OCI-LY7 (cell line): ENCODE data around the gene FOXO3.

Experiments
- CTCF ChIP-seq: fragments of 200-600 bp; sonication (generic); conservative IDR thresholded peaks from 2 replicates; pipeline ENCODE4 v1.5.1; 2014; ENCODE audit warnings: mild to moderate bottlenecking, antibody characterized with exemption, low read length, moderate library complexity, mixed read lengths
- EZH2phosphoT487 ChIP-seq: fragments of 200-600 bp; sonication (generic); IDR thresholded peaks from 2 replicates; pipeline ENCODE4 v1.6.1; 2018; ENCODE audit warnings: low read depth, borderline replicate concordance, mild to moderate bottlenecking, mixed run types, antibody characterized with exemption, low read length, moderate library complexity, mixed read lengths

DNA sequence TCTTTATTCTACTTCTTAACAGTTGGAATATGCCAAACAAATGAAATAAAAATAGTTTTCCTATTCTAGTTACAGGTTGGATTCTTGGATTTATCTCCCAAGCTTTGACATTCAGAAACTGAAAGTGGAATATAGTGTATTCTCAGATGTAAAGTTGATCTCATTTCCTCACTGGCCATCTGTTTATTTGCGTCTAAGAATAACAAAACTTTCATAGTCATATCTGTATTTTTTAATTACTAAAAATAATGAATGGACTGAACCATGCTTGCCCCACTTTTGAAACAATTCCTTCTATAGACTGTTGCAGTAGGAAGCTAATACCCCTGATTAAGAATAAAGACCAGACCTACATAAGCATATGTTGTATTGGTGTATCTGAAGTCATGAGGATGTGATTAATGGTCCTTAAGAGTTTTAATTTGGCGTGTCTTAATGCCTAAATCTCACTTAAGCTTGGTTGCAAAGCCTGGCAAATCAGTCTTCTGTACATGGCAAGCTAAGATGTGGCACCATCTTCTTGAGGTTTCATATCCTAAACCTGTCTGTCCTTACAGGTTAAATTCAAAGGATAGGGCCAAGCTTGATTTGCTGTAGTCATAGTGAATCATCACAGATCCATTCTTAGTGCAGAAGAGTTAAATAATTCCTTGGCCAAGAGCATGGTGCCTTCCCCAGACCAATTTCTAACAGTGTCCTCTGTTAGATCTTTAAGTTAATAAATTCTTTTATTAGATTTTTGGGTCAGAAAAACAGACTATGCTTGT, 58.9 kb downstream of the FOXO3 start:
- no peak for TF ChIP-seq CTCF
- no peak for TF ChIP-seq EZH2phosphoT487
